ENCODE measurements around the gene FAM83D. TPM values are rescaled to one million over a fixed set of nuclear protein-coding genes. Genes with fewer than 3 reads are reported as not detected.
"Not testable (repeated sequence)": the region's sequence is repeated elsewhere in the genome, so short reads cannot be mapped to it uniquely, and the experiment has no call there.

Gene FAM83D
- total and polyA plus RNA-seq, 2 experiments from 2014 or later, result 7.4 to 45.4 TPM

DNA sequence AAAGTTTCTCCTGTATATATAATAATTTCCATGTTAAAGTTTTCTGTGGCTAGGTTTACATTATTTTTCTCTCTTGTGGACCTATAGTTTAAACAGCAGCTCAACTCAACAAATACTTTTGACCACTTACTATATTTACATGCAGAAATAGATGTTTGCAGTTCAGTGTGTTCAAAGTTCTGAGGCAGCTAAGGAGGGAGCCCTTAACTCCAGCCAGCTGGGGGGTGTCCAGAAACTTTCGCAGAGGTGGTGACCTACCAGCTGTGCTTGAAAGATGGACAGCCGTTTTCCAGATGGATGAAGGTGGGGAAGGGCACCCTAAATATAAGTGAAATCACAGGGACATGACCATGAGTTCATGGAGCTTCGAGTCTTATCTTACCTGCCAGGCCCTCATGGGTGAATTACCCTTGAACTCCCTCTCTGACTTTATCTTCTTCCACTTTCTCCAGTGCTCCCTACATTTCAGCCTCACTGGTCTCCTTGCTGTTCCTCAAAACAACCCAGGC lies 69.4 kb downstream of the FAM83D start:
- H3K36me3 ChIP-seq, result peaks cover 14% of the 10 kb centered on the region
- no peak overlapping the region for H3K4me3 ChIP-seq
- no peak overlapping the region for H3K27ac ChIP-seq
- DNase-seq (ENCODE audit: low read depth in 1 of 2, low spot score in 1 of 2), result no peak
- TF ChIP-seq, protein P1, sequence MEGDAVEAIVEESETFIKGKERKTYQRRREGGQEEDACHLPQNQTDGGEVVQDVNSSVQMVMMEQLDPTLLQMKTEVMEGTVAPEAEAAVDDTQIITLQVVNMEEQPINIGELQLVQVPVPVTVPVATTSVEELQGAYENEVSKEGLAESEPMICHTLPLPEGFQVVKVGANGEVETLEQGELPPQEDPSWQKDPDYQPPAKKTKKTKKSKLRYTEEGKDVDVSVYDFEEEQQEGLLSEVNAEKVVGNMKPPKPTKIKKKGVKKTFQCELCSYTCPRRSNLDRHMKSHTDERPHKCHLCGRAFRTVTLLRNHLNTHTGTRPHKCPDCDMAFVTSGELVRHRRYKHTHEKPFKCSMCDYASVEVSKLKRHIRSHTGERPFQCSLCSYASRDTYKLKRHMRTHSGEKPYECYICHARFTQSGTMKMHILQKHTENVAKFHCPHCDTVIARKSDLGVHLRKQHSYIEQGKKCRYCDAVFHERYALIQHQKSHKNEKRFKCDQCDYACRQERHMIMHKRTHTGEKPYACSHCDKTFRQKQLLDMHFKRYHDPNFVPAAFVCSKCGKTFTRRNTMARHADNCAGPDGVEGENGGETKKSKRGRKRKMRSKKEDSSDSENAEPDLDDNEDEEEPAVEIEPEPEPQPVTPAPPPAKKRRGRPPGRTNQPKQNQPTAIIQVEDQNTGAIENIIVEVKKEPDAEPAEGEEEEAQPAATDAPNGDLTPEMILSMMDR (IDR thresholded peaks at IDR 0.05; ENCODE audit: low read depth, low read length), result no peak
- H3K9me3 ChIP-seq (ENCODE audit: low read depth), result no peaks in the 10 kb centered on the region
- H3K27me3 ChIP-seq, result no peaks in the 10 kb centered on the region
- no peaks in the 10 kb centered on the region for H3K4me1 ChIP-seq (ENCODE audit: low read depth)

DNA sequence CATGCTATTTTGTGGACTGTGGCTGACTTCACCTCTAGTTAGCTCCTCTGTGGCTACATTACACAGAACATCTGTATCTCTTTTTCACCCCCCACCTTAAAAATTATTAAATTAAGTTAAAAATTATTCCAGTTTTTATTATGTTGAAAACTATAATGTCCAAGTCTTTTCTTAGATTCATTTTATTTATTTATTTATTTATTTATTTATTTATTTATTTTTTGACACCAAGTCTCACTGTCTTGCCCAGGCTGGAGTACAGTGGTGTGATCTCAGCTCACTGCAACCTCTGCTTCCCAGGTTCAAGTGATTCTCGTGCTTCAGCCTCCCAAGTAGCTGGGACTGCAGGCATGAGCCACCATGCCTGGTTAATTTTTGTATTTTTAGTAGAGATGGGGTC lies 70.6 kb downstream of the FAM83D start:
- not testable (repeated sequence) for H3K27ac ChIP-seq; DNase-seq (ENCODE audit: low read depth in 1 of 2, low spot score in 1 of 2); H3K9me3 ChIP-seq (ENCODE audit: low read depth); H3K4me3 ChIP-seq; H3K4me1 ChIP-seq (ENCODE audit: low read depth); H3K27me3 ChIP-seq
- H3K36me3 ChIP-seq, result peaks cover 18% of the 10 kb centered on the region

DNA sequence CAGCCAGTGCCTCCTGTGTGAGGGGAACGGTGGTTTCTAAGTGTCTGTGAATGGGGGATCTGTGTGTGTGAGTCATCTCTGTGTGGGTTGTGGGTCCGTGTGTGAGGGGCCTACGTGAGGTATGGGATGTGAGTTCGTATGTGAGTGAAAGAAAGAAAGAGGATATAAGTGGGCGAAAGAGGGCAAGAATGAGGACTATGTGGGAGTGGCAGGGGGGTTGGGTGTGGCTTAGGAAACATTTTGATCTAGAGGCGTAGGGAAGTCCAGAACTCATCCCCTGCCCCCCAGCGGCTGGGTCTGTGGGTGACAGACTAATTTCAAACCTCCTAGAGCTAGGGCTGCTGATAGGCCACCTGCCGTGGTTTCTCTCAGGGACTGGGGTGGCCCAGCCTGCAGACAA lies 71.4 kb downstream of the FAM83D start:
- H3K9me3 ChIP-seq (ENCODE audit: low read depth), result no peaks in the 10 kb centered on the region
- no peak overlapping the region for H3K4me3 ChIP-seq
- H3K27ac ChIP-seq, result no peak overlapping the region
- DNase-seq (ENCODE audit: low read depth in 1 of 2, low spot score in 1 of 2), result no peak
- H3K4me1 ChIP-seq (ENCODE audit: low read depth), result no peaks in the 10 kb centered on the region
- no peaks in the 10 kb centered on the region for H3K27me3 ChIP-seq
- H3K36me3 ChIP-seq, result peaks cover 22% of the 10 kb centered on the region
- TF ChIP-seq, protein P1 (IDR thresholded peaks at IDR 0.05; ENCODE audit: low read depth, low read length), result no peak

DNA sequence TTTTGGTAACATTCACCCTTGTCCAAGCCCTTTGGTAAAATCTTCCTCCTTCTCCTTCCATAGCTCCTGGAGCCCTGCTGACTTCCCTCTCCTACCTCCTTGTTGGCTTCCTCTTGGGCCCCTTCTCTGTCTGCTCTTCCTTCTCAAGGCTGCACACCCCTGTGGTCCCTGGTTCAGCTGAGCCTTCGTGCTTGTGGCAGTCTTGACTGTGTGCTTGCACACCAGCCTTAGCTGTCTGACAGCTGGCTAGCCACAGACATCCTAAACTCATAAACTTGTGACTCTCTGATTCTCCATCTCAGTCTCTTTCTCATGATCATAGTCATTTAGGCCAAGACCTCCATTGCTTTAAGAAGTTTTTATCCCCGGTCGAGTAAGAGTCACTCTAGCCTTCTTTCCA lies 73.0 kb downstream of the FAM83D start:
- Histone ChIP-seq H3K9me3 (ENCODE audit: low read depth) (no peaks in the 10 kb centered on the region), H3K27ac (no peak overlapping the region), H3K4me1 (ENCODE audit: low read depth) (no peaks in the 10 kb centered on the region), H3K27me3 (no peaks in the 10 kb centered on the region), H3K4me3 (no peak overlapping the region), H3K36me3 (peaks cover 28% of the 10 kb centered on the region)
- TF ChIP-seq, protein P1 (IDR thresholded peaks at IDR 0.05; ENCODE audit: low read depth, low read length), result no peak
- DNase-seq (ENCODE audit: low read depth in 1 of 2, low spot score in 1 of 2), result no peak

DNA sequence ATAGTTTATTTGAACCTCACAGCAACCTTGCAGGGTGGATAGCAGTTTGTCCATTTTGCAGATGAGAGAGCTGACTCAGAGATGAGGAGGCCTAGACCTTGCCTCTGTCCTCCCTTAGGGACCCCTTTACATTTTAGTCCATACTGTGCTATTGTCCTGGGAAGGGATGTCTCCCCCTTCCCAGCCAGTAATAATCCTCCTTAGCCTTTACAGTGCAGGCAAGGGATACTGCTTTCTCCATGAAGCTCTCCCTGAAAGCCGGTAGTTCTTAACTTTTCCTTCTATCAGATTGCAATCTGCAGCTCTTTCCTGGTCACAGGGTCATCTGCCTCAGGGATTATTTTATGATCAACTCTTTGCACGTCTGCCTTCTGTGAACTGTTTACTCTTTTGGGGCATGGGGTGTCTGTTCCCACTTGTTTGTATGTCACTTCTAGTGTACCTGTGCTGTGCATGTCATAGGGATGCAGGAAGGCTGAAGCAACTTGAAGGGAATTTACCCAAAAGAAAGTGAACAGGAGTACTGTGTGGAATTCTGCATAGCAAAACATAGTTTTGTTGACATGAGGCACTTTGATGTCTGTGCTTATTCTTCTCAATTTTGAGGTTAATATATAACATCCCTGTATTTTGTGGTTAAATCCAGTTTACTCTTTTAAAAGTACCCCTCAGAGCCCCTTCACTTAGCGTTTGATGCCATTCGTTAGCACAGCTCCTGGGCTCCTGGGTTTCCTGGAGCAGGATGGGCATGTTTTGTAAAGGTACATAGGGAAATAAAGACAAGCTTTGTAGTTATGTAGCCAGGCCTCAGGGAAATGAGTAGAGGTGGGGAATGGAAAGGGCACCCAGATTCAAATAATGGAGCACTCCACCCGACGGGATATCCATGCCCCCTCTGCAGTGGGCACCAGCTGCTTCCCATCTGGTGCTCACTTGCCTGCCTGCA lies 74.0 kb downstream of the FAM83D start:
- Histone ChIP-seq H3K4me3 (no peak overlapping the region), H3K9me3 (ENCODE audit: low read depth) (no peaks in the 10 kb centered on the region), H3K4me1 (ENCODE audit: low read depth) (no peaks in the 10 kb centered on the region), H3K27me3 (no peaks in the 10 kb centered on the region), H3K27ac (no peak overlapping the region), H3K36me3 (peaks cover 25% of the 10 kb centered on the region)
- DNase-seq (ENCODE audit: low read depth in 1 of 2, low spot score in 1 of 2), result no peak
- TF ChIP-seq, protein P1 (IDR thresholded peaks at IDR 0.05; ENCODE audit: low read depth, low read length), result no peak

Other genes starting within 250 kb of the FAM83D start
- not detected in 2 replicates for gene SLC32A1, start 201.9 kb upstream of the FAM83D start, total RNA-seq
- not detected in 2 replicates for gene SLC32A1, start 201.9 kb upstream of the FAM83D start, polyA plus RNA-seq
- gene ACTR5, start 178.0 kb upstream of the FAM83D start, total RNA-seq, result 8.1 and 8.7 TPM in 2 replicates
- gene ACTR5, start 178.0 kb upstream of the FAM83D start, polyA plus RNA-seq, result 6.4 and 9.4 TPM in 2 replicates
- gene PPP1R16B, start 120.7 kb upstream of the FAM83D start, total RNA-seq, result 0.07 and 0.15 TPM in 2 replicates
- 0.10 TPM in 1 of 2 replicates, not detected in the other for gene PPP1R16B, start 120.7 kb upstream of the FAM83D start, polyA plus RNA-seq
- gene DHX35, start 35.9 kb downstream of the FAM83D start, total RNA-seq, result 10.4 and 12.6 TPM in 2 replicates
- gene DHX35, start 35.9 kb downstream of the FAM83D start, polyA plus RNA-seq, result 7.9 and 8.9 TPM in 2 replicates

Measured in cardiac muscle cell (in vitro differentiated cells and primary cell).